Uterus (tissue), 2 donors: ENCODE data around the gene FSTL5.
"Not testable (repeated sequence)": the region's sequence is repeated elsewhere in the genome, so short reads cannot be mapped to it uniquely, and the experiment has no call there.

Experiments used
- CTCF ChIP-seq, 4 experiments: fragments of 200-600 bp in 2 of 4; fragments of 450-650 bp in 2 of 4; sonication (generic) in 2 of 4; IDR thresholded peaks; one replicate each; pipeline ENCODE4 v1.5.1; 2016 to 2019; ENCODE audit warnings: antibody characterized with exemption in 4 of 4, mild to moderate bottlenecking in 2 of 4, moderate library complexity in 1 of 4
- POLR2A ChIP-seq, 2 donors: fragments of 450-650 bp; IDR thresholded peaks; one replicate each; pipeline ENCODE4 v1.6.1; 2016; ENCODE audit warnings: antibody characterized with exemption in 2 of 2, mild to moderate bottlenecking in 1 of 2, moderate library complexity in 1 of 2

GRCh38 chr4:162103908-162104307, 59.9 kb downstream of the FSTL5 start:
- not testable (repeated sequence) for TF ChIP-seq CTCF, POLR2A (IDR thresholded peaks at IDR 0.05)
